Thyroid gland (tissue), 4 donors: ENCODE data around the gene DUSP28.

Experiments
- POLR2A ChIP-seq, 2 donors: fragments of 450-650 bp; IDR thresholded peaks; one replicate each; pipeline ENCODE4 v1.6.1; 2017; ENCODE audit warnings: antibody characterized with exemption in 2 of 2, mild to moderate bottlenecking in 2 of 2, moderate library complexity in 1 of 2
- TF ChIP-seq, protein P1 (sequence below), 6 experiments: fragments of 200-600 bp in 3 of 6; fragments of 450-650 bp in 3 of 6; sonication (generic) in 3 of 6; IDR thresholded peaks; one replicate each; pipeline ENCODE4 v1.5.1; 2016 to 2019; ENCODE audit warnings: antibody characterized with exemption in 6 of 6, mild to moderate bottlenecking in 2 of 6, inconsistent platforms in 1 of 6, moderate library complexity in 1 of 6

DNA sequence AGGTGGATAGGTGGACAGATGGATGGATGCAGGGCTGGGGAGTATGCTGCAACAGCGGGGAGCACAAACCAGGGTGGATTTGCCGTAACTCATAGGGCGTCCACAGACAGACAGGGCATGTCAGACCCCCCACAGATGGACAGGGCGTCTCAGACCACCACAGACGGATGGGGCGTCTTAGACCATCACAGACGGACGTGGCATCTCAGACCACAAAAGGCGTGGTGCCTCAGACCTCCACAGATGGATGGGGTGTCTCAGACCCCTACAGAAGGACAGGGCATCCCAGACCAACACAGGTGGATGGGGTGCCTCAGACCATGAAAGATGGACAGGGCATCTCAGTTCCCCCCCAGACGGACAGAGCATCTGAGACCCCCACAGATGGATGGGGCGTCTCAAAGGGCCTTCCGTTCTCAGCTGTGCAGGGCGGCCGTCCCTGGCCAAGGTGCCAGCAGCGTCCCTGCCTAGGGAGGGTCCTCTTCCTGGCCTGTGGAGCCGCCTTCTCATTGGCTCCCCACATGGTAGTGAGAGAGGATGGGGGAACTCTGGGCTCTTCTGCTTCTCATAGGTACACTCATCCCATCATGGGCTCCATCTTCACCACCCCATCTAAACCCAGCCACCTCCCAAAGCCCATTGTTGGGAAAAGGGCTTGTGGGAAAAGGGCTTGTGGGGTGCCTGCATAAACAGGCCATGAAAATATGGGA lies 4.5 kb upstream of the DUSP28 start:
- TF ChIP-seq, protein P1, sequence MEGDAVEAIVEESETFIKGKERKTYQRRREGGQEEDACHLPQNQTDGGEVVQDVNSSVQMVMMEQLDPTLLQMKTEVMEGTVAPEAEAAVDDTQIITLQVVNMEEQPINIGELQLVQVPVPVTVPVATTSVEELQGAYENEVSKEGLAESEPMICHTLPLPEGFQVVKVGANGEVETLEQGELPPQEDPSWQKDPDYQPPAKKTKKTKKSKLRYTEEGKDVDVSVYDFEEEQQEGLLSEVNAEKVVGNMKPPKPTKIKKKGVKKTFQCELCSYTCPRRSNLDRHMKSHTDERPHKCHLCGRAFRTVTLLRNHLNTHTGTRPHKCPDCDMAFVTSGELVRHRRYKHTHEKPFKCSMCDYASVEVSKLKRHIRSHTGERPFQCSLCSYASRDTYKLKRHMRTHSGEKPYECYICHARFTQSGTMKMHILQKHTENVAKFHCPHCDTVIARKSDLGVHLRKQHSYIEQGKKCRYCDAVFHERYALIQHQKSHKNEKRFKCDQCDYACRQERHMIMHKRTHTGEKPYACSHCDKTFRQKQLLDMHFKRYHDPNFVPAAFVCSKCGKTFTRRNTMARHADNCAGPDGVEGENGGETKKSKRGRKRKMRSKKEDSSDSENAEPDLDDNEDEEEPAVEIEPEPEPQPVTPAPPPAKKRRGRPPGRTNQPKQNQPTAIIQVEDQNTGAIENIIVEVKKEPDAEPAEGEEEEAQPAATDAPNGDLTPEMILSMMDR (IDR thresholded peaks at IDR 0.05) = no peak
- TF ChIP-seq POLR2A (IDR thresholded peaks at IDR 0.05) = no peak
